Mesenchymal stem cell (in vitro differentiated cells and primary cell): Measurements from ENCODE around the gene FAM83F.
A peak's percentile ranks its signal among the peaks of the same experiment; 100 is the strongest.

Source experiments
- DNase-seq: peaks from one replicate; pipeline ENCODE4 v3.0.0-alpha.2; 2013
- H2AFZ ChIP-seq: one replicate; pipeline ENCODE4 v1.6.1; 2013; ENCODE audit warnings: low read depth, mild to moderate bottlenecking, control low read depth, inconsistent platforms, low read length, moderate library complexity
- H2AK5ac ChIP-seq: 2 replicates; pipeline ENCODE4 v1.6.1; 2013; ENCODE audit warnings: low read length, moderate library complexity, mild to moderate bottlenecking, inconsistent platforms; ENCODE audit not compliant: severe bottlenecking
- H2BK120ac ChIP-seq: one replicate; pipeline ENCODE4 v1.6.1; 2013; ENCODE audit warnings: low read depth, mild to moderate bottlenecking, inconsistent platforms, low read length, moderate library complexity
- H2BK12ac ChIP-seq, 2 experiments: one replicate each; pipeline ENCODE4 v1.6.1; 2013; ENCODE audit warnings: inconsistent platforms in 2 of 2, low read length in 2 of 2, mild to moderate bottlenecking in 2 of 2, moderate library complexity in 2 of 2, control low read depth in 1 of 2
- H2BK15ac ChIP-seq: one replicate; pipeline ENCODE4 v1.6.1; 2013; ENCODE audit warnings: mild to moderate bottlenecking, low read depth, inconsistent platforms; ENCODE audit not compliant: poor library complexity, severe bottlenecking
- H2BK5ac ChIP-seq: 2 replicates; pipeline ENCODE4 v1.6.1; 2013; ENCODE audit warnings: low read depth, mild to moderate bottlenecking, low read length, control low read depth, inconsistent platforms; ENCODE audit not compliant: poor library complexity, severe bottlenecking
- H3K14ac ChIP-seq, 2 experiments: one replicate each; pipeline ENCODE4 v1.6.1; 2013; ENCODE audit warnings: inconsistent platforms in 2 of 2, low read length in 2 of 2, control low read depth in 1 of 2, mild to moderate bottlenecking in 1 of 2, moderate library complexity in 1 of 2
- H3K18ac ChIP-seq, 2 experiments: one replicate each; pipeline ENCODE4 v1.6.1; 2013; ENCODE audit warnings: inconsistent platforms in 2 of 2, low read length in 2 of 2, control low read depth in 1 of 2, low read depth in 1 of 2, mild to moderate bottlenecking in 1 of 2
- H3K23ac ChIP-seq, 2 experiments: one replicate each; pipeline ENCODE4 v1.6.1; 2013; ENCODE audit warnings: inconsistent platforms in 2 of 2, low read length in 2 of 2, mild to moderate bottlenecking in 2 of 2, moderate library complexity in 2 of 2, control low read depth in 1 of 2
- H3K27ac ChIP-seq: 2 replicates; pipeline ENCODE4 v1.5.1; 2013; ENCODE audit warnings: mild to moderate bottlenecking, moderate library complexity, low read length, control low read depth, inconsistent platforms; ENCODE audit not compliant: poor library complexity, severe bottlenecking
- H3K27me3 ChIP-seq, 2 experiments: 2 replicates each; pipeline versions ENCODE4 v1.6.1 to v1.7.0; 2013; ENCODE audit warnings: low read length in 2 of 2, mild to moderate bottlenecking in 2 of 2, moderate library complexity in 2 of 2, control low read depth in 1 of 2, inconsistent platforms in 1 of 2; ENCODE audit not compliant: control insufficient read depth in 1 of 2, insufficient read depth in 1 of 2
- H3K36me3 ChIP-seq, 2 experiments: 2 replicates each; pipeline versions ENCODE4 v1.6.1 to v1.7.0; 2013; ENCODE audit warnings: low read length in 2 of 2, control low read depth in 1 of 2, inconsistent platforms in 1 of 2, low read depth in 1 of 2, mild to moderate bottlenecking in 1 of 2; ENCODE audit not compliant: insufficient read depth in 2 of 2, control insufficient read depth in 1 of 2
- H3K4ac ChIP-seq, 2 experiments: one replicate each; pipeline ENCODE4 v1.6.1; 2013; ENCODE audit warnings: inconsistent platforms in 2 of 2, low read length in 2 of 2, mild to moderate bottlenecking in 2 of 2, moderate library complexity in 2 of 2, control low read depth in 1 of 2, low read depth in 1 of 2
- H3K4me1 ChIP-seq: 2 replicates; pipeline ENCODE4 v1.6.1; 2013; ENCODE audit warnings: low read depth, low read length, control low read depth; ENCODE audit not compliant: control insufficient read depth, insufficient read depth
- H3K4me2 ChIP-seq: 2 replicates; pipeline ENCODE4 v1.6.1; 2013; ENCODE audit warnings: low read length, mild to moderate bottlenecking, inconsistent platforms; ENCODE audit not compliant: poor library complexity, severe bottlenecking
- H3K4me3 ChIP-seq, 2 experiments: 2 replicates each; pipeline versions ENCODE4 v1.5.1 to v1.7.0; 2013; ENCODE audit warnings: low read length in 2 of 2, mild to moderate bottlenecking in 2 of 2, control low read depth in 1 of 2, low read depth in 1 of 2; ENCODE audit not compliant: insufficient read depth in 1 of 2
- H3K79me1 ChIP-seq: replicated peaks from 2 replicates; pipeline ENCODE4 v1.6.1; 2013; ENCODE audit warnings: mild to moderate bottlenecking, control low read depth, low read length, inconsistent platforms; ENCODE audit not compliant: poor library complexity, severe bottlenecking
- H3K9ac ChIP-seq: 2 replicates; pipeline ENCODE4 v1.7.0; 2013; ENCODE audit warnings: mild to moderate bottlenecking, low read length, moderate library complexity
- H3K9me3 ChIP-seq: 2 replicates; pipeline ENCODE4 v1.7.0; 2013; ENCODE audit warnings: mild to moderate bottlenecking, low read length; ENCODE audit not compliant: control insufficient read depth
- H4K8ac ChIP-seq: one replicate; pipeline ENCODE4 v1.6.1; 2013; ENCODE audit warnings: inconsistent platforms, mild to moderate bottlenecking, low read length, moderate library complexity
- H4K91ac ChIP-seq: one replicate; pipeline ENCODE4 v1.6.1; 2013; ENCODE audit warnings: mild to moderate bottlenecking, low read length, inconsistent platforms
- WGBS: methylation state at CpG from one replicate; pipeline ENCODE4 v1.1.7; 2013; ENCODE audit warnings: mixed read lengths; 5-methylcytosine and 5-hydroxymethylcytosine counted together

The FAM83F gene

DNA sequence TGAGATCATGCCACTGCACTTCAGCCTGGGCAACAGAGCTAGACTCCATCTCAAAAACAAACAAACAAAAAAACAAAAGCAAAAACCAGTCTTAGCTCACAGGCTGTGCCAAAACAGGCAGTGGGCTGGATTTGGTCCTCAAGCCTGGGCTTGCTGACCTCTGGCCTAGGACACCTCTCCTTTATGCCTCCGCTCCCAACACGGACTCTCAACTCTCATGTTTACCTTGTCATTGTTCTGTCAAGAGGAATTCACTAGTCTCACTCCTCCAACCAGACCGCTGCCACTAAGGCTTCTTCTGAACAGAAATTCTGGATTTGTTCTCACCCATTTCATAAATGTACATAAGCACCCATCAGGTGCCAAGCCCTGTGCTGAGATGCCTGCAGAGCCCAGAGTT lies 42.6 kb downstream of the FAM83F start:
- H3K4ac ChIP-seq: no peak overlapping the region
- no peak overlapping the region for H3K23ac ChIP-seq
- no peaks in the 10 kb centered on the region for H3K79me1 ChIP-seq
- no peak overlapping the region for H2BK5ac ChIP-seq
- WGBS: 85% methylated on average over 3 of the region's 3 CpGs
- no peak overlapping the region for H2BK12ac ChIP-seq
- H4K91ac ChIP-seq: no peak overlapping the region
- no peaks in the 10 kb centered on the region for H3K9me3 ChIP-seq
- H3K27me3 ChIP-seq: peaks cover 48 to 84% of the 10 kb centered on the region in 2 experiments
- no peak overlapping the region for H3K9ac ChIP-seq
- H3K18ac ChIP-seq: no peak overlapping the region
- H3K36me3 ChIP-seq: no peaks in the 10 kb centered on the region
- no peak overlapping the region for H2BK120ac ChIP-seq
- DNase-seq: no peak
- no peaks in the 10 kb centered on the region for H3K4me1 ChIP-seq
- no peak overlapping the region for H2AFZ ChIP-seq
- no peak overlapping the region for H3K14ac ChIP-seq
- no peak overlapping the region for H2BK15ac ChIP-seq
- no peak overlapping the region for H3K27ac ChIP-seq
- H2AK5ac ChIP-seq: no peak overlapping the region
- H3K4me2 ChIP-seq: no peak overlapping the region
- H4K8ac ChIP-seq: no peak overlapping the region
- no peak overlapping the region for H3K4me3 ChIP-seq

- H3K27me3 ChIP-seq: peaks cover 35 to 73% of the 10 kb centered on the region in 2 experiments
- no peak overlapping the region for H3K4me2 ChIP-seq
- H3K23ac ChIP-seq: no peak overlapping the region
- H4K8ac ChIP-seq: no peak overlapping the region
- H3K79me1 ChIP-seq: no peaks in the 10 kb centered on the region
- no peaks in the 10 kb centered on the region for H3K36me3 ChIP-seq
- no peak overlapping the region for H2BK5ac ChIP-seq
- no peak overlapping the region for H4K91ac ChIP-seq
- no peak overlapping the region for H3K9ac ChIP-seq
- no peak overlapping the region for H2BK120ac ChIP-seq
- no peaks in the 10 kb centered on the region for H3K4me1 ChIP-seq
- H2AK5ac ChIP-seq: no peak overlapping the region
- DNase-seq: no peak
- H3K18ac ChIP-seq: no peak overlapping the region
- 70% methylated on average over 11 of the region's 11 CpGs for WGBS
- H3K27ac ChIP-seq: no peak overlapping the region
- no peak overlapping the region for H3K4me3 ChIP-seq
- H2BK15ac ChIP-seq: no peak overlapping the region
- H3K14ac ChIP-seq: no peak overlapping the region
- H3K4ac ChIP-seq: no peak overlapping the region
- H2AFZ ChIP-seq: no peak overlapping the region
- H3K9me3 ChIP-seq: no peaks in the 10 kb centered on the region
- H2BK12ac ChIP-seq: no peak overlapping the region
Observed at GRCh38 chr22:40039482-40040115, 44.8 kb downstream of the FAM83F start.

GRCh38 chr22:40040927-40041326 lies 46.2 kb downstream of the FAM83F start:
- Histone ChIP-seq H3K23ac (no peak overlapping the region), H2AK5ac (no peak overlapping the region), H2BK5ac (no peak overlapping the region), H3K9ac (no peak overlapping the region), H2AFZ (no peak overlapping the region), H3K18ac (no peak overlapping the region), H3K36me3 (no peaks in the 10 kb centered on the region), H2BK15ac (no peak overlapping the region), H3K4me1 (peaks cover 3% of the 10 kb centered on the region), H3K4me3 (no peak overlapping the region), H3K27me3 (peaks cover 26 to 60% of the 10 kb centered on the region in 2 experiments), H4K8ac (no peak overlapping the region), H3K27ac (no peak overlapping the region), H3K4me2 (no peak overlapping the region), H2BK120ac (no peak overlapping the region), H3K4ac (no peak overlapping the region), H4K91ac (no peak overlapping the region), H3K14ac (no peak overlapping the region), H3K9me3 (no peaks in the 10 kb centered on the region), H3K79me1 (peaks cover 3% of the 10 kb centered on the region), H2BK12ac (peak overlapping the region in 1 of 2 experiments; percentile 23)
- 59% methylated on average over 4 of the region's 4 CpGs for WGBS
- peak; percentile 58 for DNase-seq

- DNase-seq: no peak
- H2BK5ac ChIP-seq: no peak overlapping the region
- no peak overlapping the region for H3K27ac ChIP-seq
- H3K4me3 ChIP-seq: no peak overlapping the region
- H3K4me1 ChIP-seq: peaks cover 5% of the 10 kb centered on the region
- no peak overlapping the region for H2AFZ ChIP-seq
- no peak overlapping the region for H2BK15ac ChIP-seq
- no peak overlapping the region for H3K18ac ChIP-seq
- no peak overlapping the region for H3K4me2 ChIP-seq
- H3K36me3 ChIP-seq: no peaks in the 10 kb centered on the region
- no peak overlapping the region for H4K91ac ChIP-seq
- no peaks in the 10 kb centered on the region for H3K9me3 ChIP-seq
- no peak overlapping the region for H3K9ac ChIP-seq
- peaks cover 23 to 53% of the 10 kb centered on the region in 2 experiments for H3K27me3 ChIP-seq
- H3K23ac ChIP-seq: no peak overlapping the region
- no peak overlapping the region for H2AK5ac ChIP-seq
- H3K4ac ChIP-seq: no peak overlapping the region
- peak overlapping the region in 1 of 2 experiments; percentile 23 for H2BK12ac ChIP-seq
- no peak overlapping the region for H3K14ac ChIP-seq
- 89% methylated on average over 7 of the region's 8 CpGs for WGBS
- H3K79me1 ChIP-seq: peaks cover 3% of the 10 kb centered on the region
- H4K8ac ChIP-seq: no peak overlapping the region
- H2BK120ac ChIP-seq: no peak overlapping the region
Observed at GRCh38 chr22:40041366-40042137, 46.8 kb downstream of the FAM83F start.
